ENCODE results near the gene UQCC3. TPM values are rescaled to one million over a fixed set of nuclear protein-coding genes. Genes with fewer than 3 reads are reported as not detected.
"Not testable (repeated sequence)": the region's sequence is repeated elsewhere in the genome, so short reads cannot be mapped to it uniquely, and the experiment has no call there.

Gene UQCC3
- total RNA-seq, 6 experiments from 2014 or later, result 4.0 to 6.3 (median 5.3) TPM

DNA sequence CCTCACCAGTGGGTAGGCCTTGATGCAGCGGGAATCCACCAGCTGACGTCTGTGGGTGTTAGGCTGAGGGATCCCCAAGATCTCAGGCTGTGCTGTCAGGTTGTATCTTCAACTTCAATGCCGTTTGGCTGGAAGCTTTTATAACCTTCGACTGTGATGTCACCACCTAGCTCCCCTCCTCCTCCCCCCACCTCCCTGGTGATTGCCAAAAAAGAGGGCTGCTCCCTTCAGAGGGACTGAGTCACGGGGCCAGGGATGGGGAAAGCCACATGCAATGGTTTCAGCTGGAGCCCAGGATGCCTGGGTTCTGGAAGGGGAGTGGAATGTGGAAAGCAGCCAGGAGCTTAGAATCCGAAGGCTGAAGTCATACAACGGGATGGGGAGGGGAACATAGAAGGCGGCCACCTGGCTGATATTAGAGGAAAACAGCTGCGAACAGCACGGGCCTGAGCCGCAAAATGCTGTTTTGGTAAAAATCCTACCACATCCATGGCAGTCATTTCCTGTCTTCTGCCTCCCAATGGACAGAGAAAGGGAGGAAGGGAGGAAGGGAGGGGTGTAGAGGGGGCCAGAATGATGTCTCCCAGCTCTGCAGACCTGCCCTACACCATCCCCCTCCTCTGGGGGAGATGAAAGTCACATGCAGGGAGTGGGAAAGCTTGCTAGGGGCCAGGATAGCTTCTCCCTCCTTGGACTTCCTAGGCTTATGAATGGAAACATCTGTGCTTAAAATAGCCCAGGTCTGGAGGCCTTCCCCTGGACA, 18.1 kb downstream of the UQCC3 start, which contains the start of gene LRRN4CL:
LRRN4CL (minus strand) TSS at position 110 of the 763 bp plus-strand sequence. CDS start 1,022 bp downstream, outside the sequence.
- H3K4me3 ChIP-seq, result no peak within 1 kb of the TSS
- TF ChIP-seq, protein P1, sequence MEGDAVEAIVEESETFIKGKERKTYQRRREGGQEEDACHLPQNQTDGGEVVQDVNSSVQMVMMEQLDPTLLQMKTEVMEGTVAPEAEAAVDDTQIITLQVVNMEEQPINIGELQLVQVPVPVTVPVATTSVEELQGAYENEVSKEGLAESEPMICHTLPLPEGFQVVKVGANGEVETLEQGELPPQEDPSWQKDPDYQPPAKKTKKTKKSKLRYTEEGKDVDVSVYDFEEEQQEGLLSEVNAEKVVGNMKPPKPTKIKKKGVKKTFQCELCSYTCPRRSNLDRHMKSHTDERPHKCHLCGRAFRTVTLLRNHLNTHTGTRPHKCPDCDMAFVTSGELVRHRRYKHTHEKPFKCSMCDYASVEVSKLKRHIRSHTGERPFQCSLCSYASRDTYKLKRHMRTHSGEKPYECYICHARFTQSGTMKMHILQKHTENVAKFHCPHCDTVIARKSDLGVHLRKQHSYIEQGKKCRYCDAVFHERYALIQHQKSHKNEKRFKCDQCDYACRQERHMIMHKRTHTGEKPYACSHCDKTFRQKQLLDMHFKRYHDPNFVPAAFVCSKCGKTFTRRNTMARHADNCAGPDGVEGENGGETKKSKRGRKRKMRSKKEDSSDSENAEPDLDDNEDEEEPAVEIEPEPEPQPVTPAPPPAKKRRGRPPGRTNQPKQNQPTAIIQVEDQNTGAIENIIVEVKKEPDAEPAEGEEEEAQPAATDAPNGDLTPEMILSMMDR (IDR thresholded peaks at IDR 0.05), result no peak
- TF ChIP-seq POLR2A (IDR thresholded peaks at IDR 0.05), result no peak
- DNase-seq (no peak), ATAC-seq (no peak)
- intact Hi-C loops (cut with DNase I), result no loop called here
- H3K27me3 ChIP-seq, result no peaks in the 10 kb centered on the region
- H3K9me3 ChIP-seq, result no peaks in the 10 kb centered on the region
- H3K36me3 ChIP-seq, result peaks cover 0 to 30% (median 5%) of the 10 kb centered on the region in 4 donors
- WGBS (ENCODE audit: insufficient coverage, low coverage, low lambda C conversion rate, missing lambda C conversion rate), result 45% methylated on average over 9 of the region's 11 CpGs
- H3K27ac ChIP-seq, result no peak within 1 kb of the TSS
- peaks cover 0 to 6% (median 0%) of the 10 kb centered on the region in 4 donors for H3K4me1 ChIP-seq

DNA sequence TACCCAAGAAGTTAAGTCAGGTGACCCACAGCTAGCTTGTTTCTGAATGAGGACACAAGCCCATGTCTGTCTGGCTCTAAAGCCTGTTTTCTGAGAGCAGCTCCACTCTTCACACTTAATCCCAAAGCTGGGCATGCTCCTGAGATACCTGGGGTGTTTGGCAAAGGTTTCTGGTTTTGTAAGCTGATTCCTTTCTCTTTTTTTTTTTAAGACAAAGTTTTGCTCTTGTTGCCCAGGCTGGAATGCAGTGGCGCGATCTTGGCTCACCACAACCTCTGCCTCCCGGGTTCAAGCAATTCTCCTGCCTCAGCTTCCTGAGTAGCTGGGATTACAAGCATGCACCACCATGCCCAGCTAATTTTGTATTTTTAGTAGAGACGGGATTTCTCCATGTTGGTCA, 22.2 kb downstream of the UQCC3 start:
- DNase-seq; intact Hi-C loops (cut with DNase I); H3K4me3 ChIP-seq; H3K9me3 ChIP-seq; H3K4me1 ChIP-seq; H3K27ac ChIP-seq; H3K27me3 ChIP-seq; ATAC-seq: not testable (repeated sequence)
- no CpG with 5 or more reads among the region's 4 CpGs for WGBS (ENCODE audit: insufficient coverage, low coverage, low lambda C conversion rate, missing lambda C conversion rate)
- peaks cover 0 to 30% (median 5%) of the 10 kb centered on the region in 4 donors for H3K36me3 ChIP-seq

DNA sequence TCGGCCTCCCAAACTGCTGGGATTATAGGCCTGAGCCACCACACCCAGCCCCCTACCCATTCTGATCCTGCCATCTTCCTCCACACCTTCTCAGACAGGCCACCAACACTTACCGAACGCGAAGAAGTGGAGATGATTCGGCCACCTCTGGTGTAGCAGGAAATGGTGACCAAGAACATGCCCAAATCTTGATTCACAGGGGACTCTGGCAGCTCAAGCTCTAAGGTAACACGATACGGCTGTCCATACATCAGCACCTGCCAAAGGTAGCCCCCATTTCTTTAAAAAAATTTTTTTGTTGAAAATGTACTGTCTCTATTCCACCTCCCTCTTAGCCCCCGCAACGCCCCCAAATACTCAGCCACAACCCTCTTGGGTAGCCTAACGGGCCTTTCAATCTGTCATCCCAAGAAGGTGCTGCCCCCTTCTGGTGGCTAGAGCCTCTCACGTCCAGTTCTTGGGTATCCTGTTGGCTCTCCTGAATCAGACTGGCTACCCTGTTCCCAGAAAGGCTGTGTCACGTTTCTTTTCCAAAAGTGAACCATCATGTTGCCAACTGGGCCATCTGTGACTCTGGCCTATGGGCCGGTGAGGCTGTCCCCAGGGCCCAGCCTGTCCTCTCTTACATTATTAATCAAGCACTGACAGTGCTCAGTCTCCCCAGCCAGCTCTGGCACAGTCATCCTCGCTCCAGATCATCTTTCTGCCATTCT, 23.1 kb downstream of the UQCC3 start:
- Histone ChIP-seq H3K4me1 (peaks cover 0 to 4% (median 0%) of the 10 kb centered on the region in 4 donors), H3K4me3 (no peak overlapping the region), H3K27me3 (no peaks in the 10 kb centered on the region), H3K9me3 (no peaks in the 10 kb centered on the region), H3K36me3 (peaks cover 0 to 30% (median 5%) of the 10 kb centered on the region in 4 donors), H3K27ac (no peak overlapping the region)
- intact Hi-C loops (cut with DNase I), result no loop called here
- TF ChIP-seq, protein P1 (IDR thresholded peaks at IDR 0.05), result peak; percentile 63 to 86 (median 86)
- no peak for TF ChIP-seq POLR2A (IDR thresholded peaks at IDR 0.05)
- DNase-seq, result peak; percentile 76 to 80 (median 77)
- ATAC-seq, result peak; percentile 93 to 95 (median 94)
- 50% methylated on average over 13 of the region's 14 CpGs for WGBS (ENCODE audit: insufficient coverage, low coverage, low lambda C conversion rate, missing lambda C conversion rate)

DNA sequence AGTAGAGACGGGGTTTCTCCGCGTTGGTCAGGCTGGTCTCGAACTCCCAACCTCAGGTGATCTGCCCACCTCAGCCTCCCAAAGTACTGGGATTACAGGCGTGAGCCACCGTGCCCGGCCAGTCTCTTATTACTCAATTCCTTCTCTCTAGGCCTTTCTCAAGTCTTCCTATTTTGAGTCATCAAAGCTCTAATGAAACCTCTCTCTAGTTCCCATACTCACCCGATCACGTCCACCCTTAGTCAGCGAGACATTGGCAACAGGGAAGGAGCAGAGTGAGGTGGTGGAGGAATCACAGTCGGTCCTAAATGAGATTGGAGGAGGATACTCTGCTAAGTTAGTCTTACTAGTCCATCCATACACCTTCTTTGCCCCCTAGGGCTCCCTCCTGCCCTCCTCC, 30.8 kb downstream of the UQCC3 start:
- Histone ChIP-seq H3K27me3 (no peaks in the 10 kb centered on the region), H3K4me3 (no peak overlapping the region), H3K36me3 (peaks cover 0 to 11% (median 0%) of the 10 kb centered on the region in 4 donors), H3K9me3 (no peaks in the 10 kb centered on the region), H3K27ac (no peak overlapping the region), H3K4me1 (peaks cover 0 to 16% (median 7%) of the 10 kb centered on the region in 4 donors)
- DNase-seq, result no peak
- no peak for TF ChIP-seq POLR2A (IDR thresholded peaks at IDR 0.05)
- no peak for ATAC-seq
- intact Hi-C loops (cut with DNase I), result no loop called here
- 82% methylated on average over 8 of the region's 11 CpGs for WGBS (ENCODE audit: insufficient coverage, low coverage, low lambda C conversion rate, missing lambda C conversion rate)

DNA sequence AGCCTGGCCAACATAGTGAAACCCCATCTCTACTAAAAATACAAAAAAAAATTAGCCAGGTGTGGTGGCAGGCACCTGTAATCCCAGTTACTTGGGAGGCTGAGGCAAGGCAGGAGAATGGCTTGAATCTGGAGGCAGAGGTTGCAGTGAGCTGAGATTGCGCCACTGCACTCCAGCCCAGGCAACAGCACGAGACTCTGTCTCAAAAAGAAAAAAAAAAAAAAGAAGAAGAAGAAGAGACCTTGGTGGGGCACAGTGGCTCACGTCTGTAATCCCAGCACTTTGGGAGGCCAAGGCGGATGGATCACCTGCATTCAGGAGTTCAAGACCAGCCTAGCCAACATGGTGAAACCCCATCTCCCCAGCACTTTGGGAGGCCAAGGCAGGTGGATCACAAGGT, 32.4 kb downstream of the UQCC3 start:
- H3K9me3 ChIP-seq; ATAC-seq; H3K27ac ChIP-seq; H3K4me3 ChIP-seq; DNase-seq; H3K27me3 ChIP-seq; intact Hi-C loops (cut with DNase I): not testable (repeated sequence)
- WGBS (ENCODE audit: insufficient coverage, low coverage, low lambda C conversion rate, missing lambda C conversion rate), result 63% methylated on average over 3 of the region's 4 CpGs
- Histone ChIP-seq H3K4me1 (peaks cover 0 to 20% (median 10%) of the 10 kb centered on the region in 4 donors), H3K36me3 (peaks cover 0 to 11% (median 0%) of the 10 kb centered on the region in 4 donors)
